ENCODE measurements around the gene PSORS1C2.

DNA sequence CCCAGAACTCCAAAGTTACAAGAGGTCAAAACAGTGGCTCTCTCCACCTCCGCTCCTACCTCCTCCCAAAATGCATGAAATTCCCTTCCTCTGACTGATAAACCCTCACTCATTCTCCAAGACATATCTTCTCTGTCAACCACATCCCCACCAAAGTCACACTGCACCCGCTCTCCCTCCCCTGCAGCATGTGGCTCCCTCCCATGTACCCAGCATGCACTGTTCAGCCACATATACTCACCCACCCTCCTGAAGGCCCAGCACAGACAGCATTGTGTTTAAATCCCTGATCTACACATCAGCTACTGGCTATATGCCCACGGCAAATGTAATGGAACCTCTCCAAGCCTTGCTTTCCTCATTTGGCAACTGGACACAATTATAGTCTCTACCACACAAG, 37.1 kb upstream of the PSORS1C2 start:
- TF ChIP-seq, protein P1, sequence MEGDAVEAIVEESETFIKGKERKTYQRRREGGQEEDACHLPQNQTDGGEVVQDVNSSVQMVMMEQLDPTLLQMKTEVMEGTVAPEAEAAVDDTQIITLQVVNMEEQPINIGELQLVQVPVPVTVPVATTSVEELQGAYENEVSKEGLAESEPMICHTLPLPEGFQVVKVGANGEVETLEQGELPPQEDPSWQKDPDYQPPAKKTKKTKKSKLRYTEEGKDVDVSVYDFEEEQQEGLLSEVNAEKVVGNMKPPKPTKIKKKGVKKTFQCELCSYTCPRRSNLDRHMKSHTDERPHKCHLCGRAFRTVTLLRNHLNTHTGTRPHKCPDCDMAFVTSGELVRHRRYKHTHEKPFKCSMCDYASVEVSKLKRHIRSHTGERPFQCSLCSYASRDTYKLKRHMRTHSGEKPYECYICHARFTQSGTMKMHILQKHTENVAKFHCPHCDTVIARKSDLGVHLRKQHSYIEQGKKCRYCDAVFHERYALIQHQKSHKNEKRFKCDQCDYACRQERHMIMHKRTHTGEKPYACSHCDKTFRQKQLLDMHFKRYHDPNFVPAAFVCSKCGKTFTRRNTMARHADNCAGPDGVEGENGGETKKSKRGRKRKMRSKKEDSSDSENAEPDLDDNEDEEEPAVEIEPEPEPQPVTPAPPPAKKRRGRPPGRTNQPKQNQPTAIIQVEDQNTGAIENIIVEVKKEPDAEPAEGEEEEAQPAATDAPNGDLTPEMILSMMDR (IDR thresholded peaks at IDR 0.05; ENCODE audit: borderline replicate concordance, extremely low read depth, low read length, poor library complexity, severe bottlenecking) = no peak
- no peak for TF ChIP-seq EZH2 (IDR thresholded peaks at IDR 0.05; ENCODE audit: borderline replicate concordance, low read depth, low read length, severe bottlenecking)
